VCaP (cell line): ENCODE data around the gene ADAMTS5.

Experiments
- H3K27ac ChIP-seq: fragments of 450-650 bp; 2 replicates; pipeline ENCODE4 v1.5.1; 2017
- TF ChIP-seq, protein P1 (sequence below): fragments of 450-650 bp; conservative IDR thresholded peaks from 2 replicates; pipeline ENCODE4 v1.5.1; 2017; ENCODE audit warnings: mild to moderate bottlenecking, moderate library complexity

ADAMTS5 gene

GRCh38 chr21:26918323-26919079 lies 48.4 kb downstream of the ADAMTS5 start:
- TF ChIP-seq, protein P1, sequence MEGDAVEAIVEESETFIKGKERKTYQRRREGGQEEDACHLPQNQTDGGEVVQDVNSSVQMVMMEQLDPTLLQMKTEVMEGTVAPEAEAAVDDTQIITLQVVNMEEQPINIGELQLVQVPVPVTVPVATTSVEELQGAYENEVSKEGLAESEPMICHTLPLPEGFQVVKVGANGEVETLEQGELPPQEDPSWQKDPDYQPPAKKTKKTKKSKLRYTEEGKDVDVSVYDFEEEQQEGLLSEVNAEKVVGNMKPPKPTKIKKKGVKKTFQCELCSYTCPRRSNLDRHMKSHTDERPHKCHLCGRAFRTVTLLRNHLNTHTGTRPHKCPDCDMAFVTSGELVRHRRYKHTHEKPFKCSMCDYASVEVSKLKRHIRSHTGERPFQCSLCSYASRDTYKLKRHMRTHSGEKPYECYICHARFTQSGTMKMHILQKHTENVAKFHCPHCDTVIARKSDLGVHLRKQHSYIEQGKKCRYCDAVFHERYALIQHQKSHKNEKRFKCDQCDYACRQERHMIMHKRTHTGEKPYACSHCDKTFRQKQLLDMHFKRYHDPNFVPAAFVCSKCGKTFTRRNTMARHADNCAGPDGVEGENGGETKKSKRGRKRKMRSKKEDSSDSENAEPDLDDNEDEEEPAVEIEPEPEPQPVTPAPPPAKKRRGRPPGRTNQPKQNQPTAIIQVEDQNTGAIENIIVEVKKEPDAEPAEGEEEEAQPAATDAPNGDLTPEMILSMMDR, result no peak
- no peak overlapping the region for H3K27ac ChIP-seq

GRCh38 chr21:26916799-26917198 lies 50.1 kb downstream of the ADAMTS5 start:
- TF ChIP-seq, protein P1, result no peak
- H3K27ac ChIP-seq, result no peak overlapping the region

DNA sequence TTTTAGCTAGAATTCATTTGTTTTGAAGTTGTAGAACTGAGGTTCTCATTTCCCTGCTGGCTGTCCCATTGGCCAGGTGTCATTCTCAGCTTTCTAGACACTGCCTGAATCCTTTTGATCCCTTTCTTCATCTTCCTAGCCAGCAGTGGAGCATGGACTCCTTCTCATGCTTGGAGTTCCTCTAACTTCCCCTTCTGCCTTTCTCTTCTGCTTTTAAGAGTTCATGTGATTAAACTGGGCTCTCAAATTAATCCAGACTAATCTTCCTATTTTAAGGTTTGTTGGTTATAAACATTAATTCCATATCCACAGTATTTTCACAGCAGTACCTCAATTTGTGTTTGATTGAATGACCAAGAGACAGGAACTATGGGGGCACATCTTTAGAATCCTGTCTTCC lies 52.3 kb downstream of the ADAMTS5 start:
- H3K27ac ChIP-seq, result no peak overlapping the region
- TF ChIP-seq, protein P1, result no peak

DNA sequence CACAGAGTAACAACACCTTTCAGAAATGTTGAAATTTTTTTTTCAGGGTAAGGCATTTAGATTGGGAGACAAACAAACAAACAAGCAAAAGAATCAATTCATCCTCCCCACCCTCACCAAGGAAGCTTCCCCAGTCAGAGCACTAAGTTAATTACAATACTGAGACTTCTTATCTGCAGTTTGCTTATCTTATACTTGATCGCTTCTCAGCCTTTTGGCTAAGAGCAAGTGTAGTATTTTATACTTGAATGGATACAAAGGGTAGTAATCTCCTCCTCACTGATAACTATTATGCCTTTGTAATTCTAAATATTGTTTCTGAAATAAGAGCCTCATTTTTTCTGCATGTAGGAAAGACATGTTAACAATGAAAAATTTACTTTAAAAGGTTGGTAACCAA lies 54.4 kb downstream of the ADAMTS5 start:
- TF ChIP-seq, protein P1, result no peak
- H3K27ac ChIP-seq, result no peak overlapping the region

DNA sequence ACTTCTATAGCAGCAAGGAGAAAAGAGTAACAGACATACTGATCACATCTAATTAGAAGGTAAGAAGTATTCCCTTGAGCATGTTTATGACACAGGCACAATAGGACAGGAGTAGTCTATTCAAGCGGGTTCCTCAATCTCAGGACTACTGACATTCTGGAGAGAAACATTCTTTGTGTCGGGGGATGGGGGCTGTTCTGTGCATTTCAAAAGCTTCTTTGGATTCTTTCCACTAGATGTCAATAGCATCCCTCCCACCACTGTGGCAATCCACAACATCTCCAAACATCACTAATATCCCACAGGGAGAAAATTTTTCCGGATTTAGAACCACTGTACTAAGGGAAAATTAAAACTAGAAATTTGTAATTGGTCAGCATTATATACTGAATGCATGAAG lies 56.9 kb downstream of the ADAMTS5 start:
- H3K27ac ChIP-seq, result no peak overlapping the region
- TF ChIP-seq, protein P1, result peak; percentile 72

GRCh38 chr21:26900980-26901379 lies 65.9 kb downstream of the ADAMTS5 start:
- TF ChIP-seq, protein P1, result no peak

DNA sequence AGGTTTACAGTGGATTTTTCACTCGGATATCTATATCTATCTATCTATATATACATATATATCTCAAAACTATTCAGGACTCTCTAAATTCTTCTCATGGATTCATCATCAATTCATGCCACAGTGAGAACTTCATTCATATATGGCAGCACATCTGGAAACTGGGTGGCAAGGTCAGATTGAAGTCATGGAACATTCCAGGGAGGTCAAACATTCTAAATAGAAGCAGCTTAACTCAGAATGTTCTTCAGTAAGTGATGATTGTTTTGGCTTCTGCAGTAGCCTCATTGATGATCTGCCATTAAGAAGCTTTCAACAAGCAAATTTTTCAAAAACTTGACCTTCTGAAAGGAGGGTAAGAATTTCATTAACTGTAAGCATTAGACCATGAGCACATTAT lies 74.7 kb downstream of the ADAMTS5 start:
- no peak overlapping the region for H3K27ac ChIP-seq
- TF ChIP-seq, protein P1, result no peak

More at GRCh38 chr21:26900980-26901379, 65.9 kb downstream of the ADAMTS5 start:
- H3K27ac ChIP-seq, result no peak overlapping the region
